Ureter (tissue), 1 donor: ENCODE data around the gene RELCH. TPM values are rescaled to one million over a fixed set of nuclear protein-coding genes. Genes with fewer than 3 reads are reported as not detected.

Experiments used
- DNase-seq: peaks from one replicate; pipeline ENCODE4 v3.0.0-alpha.2; 2020; ENCODE audit warnings: low spot score
- total RNA-seq: library from RNA; stranded (reverse); gene quantifications from one replicate; pipeline ENCODE4 v1.2.4, GENCODE V29; 2023
- donor health status: DM: yes; HTN: yes; CAD: no.

RELCH gene
- total RNA-seq, 1 donor from 2014 or later = 106 TPM

DNA sequence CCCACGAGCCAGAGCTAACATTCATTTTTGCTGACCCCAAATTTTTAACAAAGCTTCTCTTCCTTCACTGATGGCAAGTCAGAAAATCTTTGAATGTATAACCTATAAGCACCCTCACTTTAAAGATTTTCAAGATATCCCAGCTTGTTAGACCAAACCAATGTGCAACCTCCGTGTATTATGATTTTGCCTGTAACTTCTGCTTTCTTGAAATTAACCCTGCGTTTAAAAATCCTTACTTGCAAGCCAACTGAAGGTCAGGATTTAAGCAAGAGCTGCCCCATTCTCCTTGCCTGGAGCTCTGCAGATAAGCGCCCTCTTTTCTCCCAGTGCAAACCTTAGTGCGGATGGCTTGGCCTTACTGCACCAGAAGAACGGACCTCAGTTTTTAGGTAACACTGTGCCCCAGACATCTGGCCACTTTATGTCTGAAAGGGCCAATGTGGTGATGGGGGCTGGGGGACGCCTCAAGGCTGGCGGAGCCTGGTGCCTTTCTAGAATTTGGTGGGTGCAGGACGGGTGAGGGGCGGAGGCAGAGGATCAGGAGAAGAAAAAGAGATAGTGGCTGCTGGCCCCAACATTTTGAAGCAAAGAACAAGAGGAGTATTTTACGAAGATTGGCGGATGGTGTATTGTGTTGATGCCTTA, 137.2 kb downstream of the RELCH start:
- no peak for DNase-seq

DNA sequence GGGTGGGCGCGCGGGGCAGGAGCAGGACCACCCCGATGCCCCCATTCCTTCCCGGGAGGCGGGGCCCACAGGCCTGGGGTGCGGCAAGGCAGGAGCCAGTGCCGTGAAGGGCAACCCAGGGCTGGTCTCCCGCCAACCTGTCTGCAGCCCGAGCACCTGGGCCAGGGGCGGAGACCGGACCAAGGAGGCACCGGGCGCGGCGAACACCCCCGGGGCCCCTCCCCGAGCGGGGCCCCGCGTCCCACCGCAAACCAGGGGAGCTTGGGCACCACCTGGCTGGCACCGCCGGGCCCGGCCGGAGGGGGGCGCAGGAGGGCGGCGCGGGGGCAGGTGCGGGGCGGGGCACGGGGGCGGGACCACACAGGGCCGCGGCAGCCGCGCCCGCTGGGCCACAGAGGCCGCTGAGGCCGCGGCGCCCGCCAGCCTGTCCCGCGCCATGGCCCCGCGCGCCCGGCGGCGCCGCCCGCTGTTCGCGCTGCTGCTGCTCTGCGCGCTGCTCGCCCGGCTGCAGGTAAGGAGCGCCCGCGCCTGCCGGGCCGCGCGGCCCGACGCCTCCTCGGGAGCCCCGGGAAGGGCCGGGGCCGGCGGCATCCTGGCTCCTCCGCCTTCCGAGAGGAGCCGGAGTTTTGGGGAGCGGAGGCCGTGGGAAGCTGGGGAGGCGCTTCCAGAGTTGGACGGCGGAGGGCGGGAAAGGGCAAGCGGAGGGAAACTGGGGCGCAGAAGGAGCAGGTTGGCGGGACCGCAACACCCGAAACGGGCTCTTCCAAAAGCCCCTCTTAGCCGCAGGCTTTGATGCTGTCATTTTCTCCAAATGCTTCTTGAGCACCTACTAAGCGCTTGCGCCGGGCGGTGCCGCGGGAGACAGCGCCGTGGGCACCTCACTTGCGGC, 138.1 kb downstream of the RELCH start, which contains the start of gene TNFRSF11A:
Gene TNFRSF11A (plus strand): TSS at position 394 of the 889 bp plus-strand sequence. CDS start 43 bp downstream, at position 437.
- DNase-seq = no peak

- no peak for DNase-seq
These were observed 139.0 kb downstream of the RELCH start for GRCh38 chr18:62325806-62326645.

GRCh38 chr18:62326646-62327348, 139.7 kb downstream of the RELCH start:
- no peak for DNase-seq

- no peak for DNase-seq
These were observed 140.9 kb downstream of the RELCH start for GRCh38 chr18:62327977-62328376.

GRCh38 chr18:62328586-62329525, 141.8 kb downstream of the RELCH start:
- no peak for DNase-seq

DNA sequence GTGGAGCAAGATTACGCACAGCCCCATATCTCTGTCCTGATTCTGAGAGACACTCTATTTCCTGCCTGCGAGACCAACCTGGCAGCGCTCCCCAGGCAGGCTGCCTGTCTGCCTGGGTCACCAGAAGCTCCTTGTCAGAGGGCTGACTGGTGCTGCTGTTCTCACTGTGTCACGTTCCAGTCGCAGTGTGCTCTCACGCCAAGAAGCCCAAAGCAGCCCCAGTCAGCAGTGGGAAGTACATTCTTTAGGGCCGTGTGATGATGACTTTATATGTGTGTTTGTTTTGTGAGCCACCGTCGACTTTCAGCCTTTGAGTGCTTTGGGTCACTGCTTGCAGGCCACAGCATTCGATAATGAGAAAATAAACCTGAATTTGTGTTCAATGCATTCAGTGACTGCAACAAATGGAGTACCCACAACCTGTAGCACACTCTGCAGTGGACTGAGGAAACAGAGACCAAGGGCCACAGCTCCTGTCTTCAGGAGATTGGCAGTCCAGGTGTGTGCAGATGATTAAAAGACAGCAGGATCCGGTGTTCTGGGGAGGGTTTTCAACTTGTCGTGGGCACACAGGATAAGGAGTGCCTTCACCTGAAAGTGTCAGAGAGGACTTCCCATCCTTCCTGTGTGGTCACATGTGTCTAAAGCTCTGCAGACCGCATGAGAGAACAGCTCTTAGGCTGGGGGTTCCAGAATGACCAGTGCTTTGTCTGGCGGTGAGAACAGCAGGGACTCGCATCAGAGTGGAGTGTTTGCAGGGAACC, 142.8 kb downstream of the RELCH start:
- no peak for DNase-seq

- DNase-seq = no peak
These were observed 143.6 kb downstream of the RELCH start for GRCh38 chr18:62330650-62331049.

DNA sequence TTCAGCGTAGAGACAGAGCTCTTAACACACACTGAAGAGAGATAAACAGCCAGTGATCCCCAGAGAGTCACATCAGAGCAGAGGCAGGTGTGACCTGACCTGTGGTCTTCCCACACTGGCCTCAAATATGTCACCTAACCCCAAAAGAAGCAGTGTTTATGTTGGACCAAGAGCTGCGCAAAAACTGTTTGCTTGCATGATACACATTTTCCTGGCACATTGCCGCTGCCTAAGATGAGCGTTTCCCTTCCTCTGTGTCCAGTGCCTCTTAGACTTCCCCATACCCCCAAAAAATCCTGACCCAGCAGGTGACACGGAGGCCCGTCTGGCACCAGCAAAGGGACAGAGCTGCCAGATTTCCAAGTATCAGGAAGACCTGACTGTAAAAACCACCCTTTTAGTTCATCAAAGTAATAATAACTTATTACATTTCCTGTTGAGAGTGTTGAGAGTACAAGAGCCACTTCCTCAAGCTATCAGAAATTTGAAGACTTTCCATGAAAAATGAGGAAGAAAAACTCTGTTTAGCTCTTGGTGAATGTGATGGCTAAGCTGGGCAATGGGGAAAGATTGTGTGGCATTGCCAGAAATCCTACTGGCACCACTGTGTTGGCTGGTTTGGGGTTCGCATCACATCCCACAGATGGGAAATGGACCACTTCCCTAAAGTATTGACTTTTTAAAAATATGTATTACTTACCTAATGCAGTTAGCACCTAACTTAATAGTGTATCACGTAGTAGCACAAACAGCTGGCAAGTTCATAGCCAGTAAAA, 144.7 kb downstream of the RELCH start:
- no peak for DNase-seq

DNA sequence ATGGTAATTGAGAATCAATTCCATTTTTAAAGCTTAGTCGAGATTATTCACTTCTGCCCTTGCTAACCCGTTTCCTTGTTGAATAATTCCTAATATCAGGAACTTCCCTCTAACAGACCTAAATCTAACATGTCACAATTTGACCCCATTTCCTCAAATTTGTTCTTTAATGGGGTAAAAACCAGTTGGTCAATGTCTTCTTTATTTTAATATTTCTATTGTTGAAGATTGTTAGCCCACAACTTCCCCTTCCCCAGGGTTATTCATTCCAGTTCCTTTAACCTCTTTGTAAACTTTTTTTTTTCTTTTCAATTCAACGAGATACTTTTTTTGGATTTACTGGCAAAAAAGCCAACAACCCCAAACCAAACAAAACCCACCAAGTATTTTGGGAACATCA, 145.4 kb downstream of the RELCH start:
- no peak for DNase-seq

GRCh38 chr18:62332964-62333695, 146.1 kb downstream of the RELCH start:
- DNase-seq = no peak

GRCh38 chr18:62334120-62334519, 147.1 kb downstream of the RELCH start:
- no peak for DNase-seq

DNA sequence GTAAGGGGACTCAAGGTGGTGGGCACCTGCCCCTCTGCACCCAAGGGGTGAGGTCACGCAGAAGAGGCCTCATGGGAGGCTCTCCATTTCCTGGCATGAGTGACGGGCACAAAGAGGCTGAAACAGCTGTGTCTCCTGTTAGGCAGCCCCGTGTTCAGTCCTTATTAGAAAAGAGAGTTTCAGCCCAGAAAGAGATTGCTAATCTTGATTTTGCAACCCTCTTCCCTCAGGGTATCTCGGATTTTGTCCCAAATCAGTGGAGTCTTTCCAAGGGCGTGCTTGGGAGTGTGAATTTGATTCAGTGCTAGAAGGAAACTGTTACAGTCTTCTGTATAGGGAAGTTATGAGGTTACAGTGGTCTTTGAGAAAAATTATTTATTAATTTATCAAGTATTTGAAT, 148.4 kb downstream of the RELCH start:
- DNase-seq = no peak

DNA sequence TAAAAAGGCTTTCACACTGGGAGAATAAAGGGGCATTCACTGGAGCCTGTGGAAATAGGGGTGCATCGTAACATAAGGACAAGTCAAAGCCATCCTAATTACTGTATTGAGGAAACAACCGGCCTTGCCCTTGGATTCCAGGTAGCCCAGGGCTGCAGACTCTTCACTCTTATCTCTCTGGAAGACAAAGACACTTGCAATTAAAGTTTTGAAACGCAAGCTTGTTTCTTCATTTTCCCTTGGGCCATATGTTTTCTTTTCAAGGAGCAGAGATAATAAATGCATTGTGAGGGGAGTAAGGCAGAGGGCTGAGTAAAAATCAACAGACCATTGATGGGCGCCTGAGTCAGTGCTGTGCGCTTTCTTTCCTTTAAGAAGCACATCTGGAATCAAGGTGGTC, 149.6 kb downstream of the RELCH start:
- DNase-seq = no peak

DNA sequence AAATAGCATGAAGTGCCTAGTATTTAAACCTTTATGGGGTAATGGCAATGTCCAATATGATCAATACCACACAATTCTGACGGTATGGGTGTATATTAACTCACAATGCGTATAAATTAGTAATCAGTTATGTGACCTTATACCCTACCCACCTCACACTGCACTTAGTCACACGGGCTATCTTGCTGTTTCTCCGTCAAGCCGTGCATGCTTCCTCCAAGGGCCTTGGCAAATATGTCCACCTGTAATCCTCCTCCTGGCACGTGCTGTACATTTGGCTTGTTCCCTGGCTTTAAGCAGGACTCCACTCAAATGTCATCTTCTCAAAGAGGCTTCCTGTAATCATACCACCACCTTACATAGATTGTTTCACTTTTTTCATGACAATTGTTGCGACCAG, 150.3 kb downstream of the RELCH start:
- no peak for DNase-seq

DNA sequence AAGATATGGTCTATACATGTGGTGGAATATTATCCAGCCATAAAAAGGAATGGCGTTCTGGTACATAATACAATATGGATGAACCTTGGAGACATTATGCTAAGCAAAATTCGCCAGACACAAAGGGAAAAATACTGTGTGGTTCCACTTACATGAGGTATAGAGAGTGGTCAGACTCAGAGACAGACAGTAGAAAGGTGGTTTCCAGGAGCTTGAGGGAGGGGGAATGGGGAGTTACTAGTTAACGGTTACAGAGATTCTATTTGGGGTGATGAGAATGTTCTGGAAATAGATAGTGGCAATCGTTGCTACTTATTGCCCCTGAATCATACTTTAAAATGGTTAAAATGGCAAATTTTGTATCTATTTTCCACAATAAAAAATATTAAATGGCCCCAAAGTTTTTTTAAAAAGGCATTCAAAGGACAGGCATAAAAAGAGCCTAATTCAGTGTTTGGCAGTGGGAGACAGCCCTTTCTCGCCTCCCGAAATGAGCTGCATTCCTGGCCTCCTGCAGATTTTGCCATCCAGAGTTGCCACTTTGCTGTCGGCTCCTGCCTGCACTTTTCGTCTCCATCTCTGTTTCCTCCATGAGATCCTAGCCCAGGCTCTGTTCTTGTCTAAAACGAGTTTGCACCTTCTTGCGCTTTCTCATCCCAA, 151.5 kb downstream of the RELCH start:
- DNase-seq = no peak
